BJ (cell line): ENCODE measurements around the gene FGFR2. TPM values are rescaled to one million over a fixed set of nuclear protein-coding genes. Genes with fewer than 3 reads are reported as not detected.

Experiments
- CTCF ChIA-PET: fragments of 350-600 bp; formaldehyde crosslinking; extraction: SDS; loops from one replicate; lab custom pipeline; 2021; ENCODE audit warnings: antibody characterized with exemption, inconsistent platforms; lab: Yijun Ruan, JAX
- POLR2A ChIA-PET: fragments of 300-600 bp; sonication (Branson Sonifier 250); formaldehyde crosslinking; extraction: SDS; loops from one replicate; lab custom pipeline; 2021; ENCODE audit warnings: antibody characterized with exemption; lab: Charles Lee
- DNase-seq: peaks from one replicate; pipeline ENCODE4 v3.0.0-alpha.2; 2011; ENCODE audit warnings: low read depth
- H3K27me3 ChIP-seq: 2 replicates; pipeline ENCODE4 v1.6.0; 2011; ENCODE audit warnings: low read length; ENCODE audit not compliant: control insufficient read depth, insufficient read depth
- H3K36me3 ChIP-seq: 2 replicates; pipeline ENCODE4 v1.5.1; 2011; ENCODE audit warnings: low read length; ENCODE audit not compliant: control insufficient read depth, insufficient read depth
- H3K4me3 ChIP-seq: 2 replicates; pipeline ENCODE4 v1.5.1; 2011; ENCODE audit warnings: low read depth, mild to moderate bottlenecking, control low read depth, low read length
- polyA plus RNA-seq: library from polyadenylated mRNA; depleted of rRNA; stranded (reverse); fragments of >200 nt; gene quantifications from 2 replicates; pipeline ENCODE4 v1.2.3, GENCODE V29; 2011
- TF ChIP-seq, protein P1 (sequence below): IDR thresholded peaks from 2 replicates; pipeline ENCODE4 v1.5.1; 2011; ENCODE audit warnings: low read depth, mild to moderate bottlenecking, control low read depth, inconsistent platforms, low read length, moderate library complexity; ENCODE audit not compliant: insufficient read depth

FGFR2 gene
- polyA plus RNA-seq, 1 experiment = 0.26 TPM

DNA sequence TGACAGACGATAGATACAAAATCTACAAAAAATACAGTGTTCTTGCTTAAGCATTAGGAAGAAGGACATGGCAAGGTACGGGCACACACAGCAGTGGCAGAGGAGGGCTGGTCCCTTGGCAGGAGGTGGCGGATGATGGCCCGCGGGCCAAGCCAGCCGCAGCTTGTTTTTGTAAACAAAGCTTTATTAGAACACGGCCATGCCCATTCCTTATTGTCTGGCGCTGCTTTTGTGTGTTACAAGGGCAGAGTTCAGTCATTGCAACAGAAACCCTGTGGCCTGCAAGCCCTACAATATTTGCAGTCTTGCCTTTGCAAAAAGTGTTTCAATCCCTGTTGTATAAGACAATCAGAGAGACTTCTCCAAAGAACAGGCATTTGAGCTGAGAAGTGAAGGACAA lies 30.7 kb downstream of the FGFR2 start:
- CTCF ChIA-PET = no interaction called here
- POLR2A ChIA-PET = no interaction called here
- no peak for DNase-seq
- H3K36me3 ChIP-seq = no peaks in the 10 kb centered on the region
- H3K27me3 ChIP-seq = no peaks in the 10 kb centered on the region
- TF ChIP-seq, protein P1, sequence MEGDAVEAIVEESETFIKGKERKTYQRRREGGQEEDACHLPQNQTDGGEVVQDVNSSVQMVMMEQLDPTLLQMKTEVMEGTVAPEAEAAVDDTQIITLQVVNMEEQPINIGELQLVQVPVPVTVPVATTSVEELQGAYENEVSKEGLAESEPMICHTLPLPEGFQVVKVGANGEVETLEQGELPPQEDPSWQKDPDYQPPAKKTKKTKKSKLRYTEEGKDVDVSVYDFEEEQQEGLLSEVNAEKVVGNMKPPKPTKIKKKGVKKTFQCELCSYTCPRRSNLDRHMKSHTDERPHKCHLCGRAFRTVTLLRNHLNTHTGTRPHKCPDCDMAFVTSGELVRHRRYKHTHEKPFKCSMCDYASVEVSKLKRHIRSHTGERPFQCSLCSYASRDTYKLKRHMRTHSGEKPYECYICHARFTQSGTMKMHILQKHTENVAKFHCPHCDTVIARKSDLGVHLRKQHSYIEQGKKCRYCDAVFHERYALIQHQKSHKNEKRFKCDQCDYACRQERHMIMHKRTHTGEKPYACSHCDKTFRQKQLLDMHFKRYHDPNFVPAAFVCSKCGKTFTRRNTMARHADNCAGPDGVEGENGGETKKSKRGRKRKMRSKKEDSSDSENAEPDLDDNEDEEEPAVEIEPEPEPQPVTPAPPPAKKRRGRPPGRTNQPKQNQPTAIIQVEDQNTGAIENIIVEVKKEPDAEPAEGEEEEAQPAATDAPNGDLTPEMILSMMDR = no peak
- no peak overlapping the region for H3K4me3 ChIP-seq

DNA sequence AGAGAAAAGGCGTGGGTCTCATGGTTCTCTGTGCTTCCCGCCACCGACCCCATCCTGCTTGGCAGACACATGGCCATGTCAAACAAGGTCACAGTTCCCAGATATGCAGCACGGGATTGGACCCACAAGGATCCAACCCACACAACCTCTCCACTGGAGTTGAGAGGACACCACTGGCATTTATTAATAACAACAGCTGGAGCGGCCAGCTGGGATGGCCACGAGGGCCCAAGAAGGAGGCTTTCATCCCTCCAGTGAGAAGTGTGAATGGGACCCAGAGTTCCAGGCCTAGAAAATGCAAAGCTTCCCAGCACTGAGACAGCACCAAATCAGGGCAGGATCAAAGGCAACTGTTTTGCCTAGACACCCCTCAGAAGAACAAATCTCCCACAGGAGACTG lies 31.5 kb downstream of the FGFR2 start:
- DNase-seq = no peak
- ChIA-PET CTCF (no interaction called here), POLR2A (no interaction called here)
- Histone ChIP-seq H3K27me3 (no peaks in the 10 kb centered on the region), H3K4me3 (no peak overlapping the region), H3K36me3 (no peaks in the 10 kb centered on the region)
- TF ChIP-seq, protein P1 = no peak

DNA sequence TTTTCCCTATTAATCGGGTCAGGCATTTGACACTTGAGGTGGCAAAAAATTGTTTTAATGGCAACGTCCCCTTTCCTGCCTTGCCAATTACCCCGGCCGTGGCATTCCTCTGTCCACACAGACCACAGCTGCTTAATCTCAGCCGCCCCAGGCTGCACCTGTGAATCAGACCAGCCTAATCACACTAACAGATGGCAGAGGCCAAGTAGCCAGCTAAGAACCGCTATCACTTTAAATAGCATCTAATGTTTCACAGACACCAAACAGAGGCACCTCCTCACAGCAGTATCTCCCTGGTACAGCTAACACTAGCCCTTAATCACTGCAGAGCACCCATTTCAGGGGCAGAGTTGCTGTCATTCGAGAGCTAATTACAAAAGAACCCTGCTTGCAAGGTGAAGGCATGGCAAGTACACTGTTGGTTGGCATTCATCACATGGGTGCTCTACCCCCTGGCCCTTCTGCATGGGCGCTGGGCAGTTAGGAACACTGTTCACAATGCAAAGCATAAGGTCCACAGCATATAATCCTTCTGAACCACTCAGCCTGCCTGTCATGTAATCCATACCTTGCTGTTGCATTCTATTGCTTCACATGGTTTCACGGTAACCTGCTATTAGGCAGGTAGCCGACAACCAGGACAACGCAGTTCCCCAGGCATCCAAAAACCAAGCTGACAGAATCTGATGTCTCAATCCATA lies 38.8 kb downstream of the FGFR2 start:
- ChIA-PET POLR2A (no interaction called here), CTCF (no interaction called here)
- DNase-seq = no peak
- Histone ChIP-seq H3K4me3 (no peak overlapping the region), H3K36me3 (no peaks in the 10 kb centered on the region), H3K27me3 (no peaks in the 10 kb centered on the region)
- TF ChIP-seq, protein P1 = no peak

DNA sequence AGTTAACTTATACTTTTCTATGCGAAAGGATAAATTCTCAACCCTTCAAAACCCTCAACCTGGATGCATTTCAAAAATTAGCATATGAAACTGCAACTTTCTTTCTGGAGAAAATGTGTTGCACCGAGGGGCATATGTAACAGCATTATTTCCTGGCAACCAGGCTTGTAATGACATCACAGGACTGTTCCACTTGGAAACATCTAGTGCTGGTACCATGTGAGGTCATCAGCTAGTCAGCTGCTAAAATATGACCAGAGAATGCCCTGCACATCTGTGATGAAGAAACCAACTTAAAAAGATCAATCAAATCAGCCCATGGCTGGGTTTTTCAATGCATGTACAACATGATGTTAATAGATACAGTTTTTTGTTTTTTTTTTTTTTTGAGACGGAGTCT lies 40.0 kb downstream of the FGFR2 start:
- no peak for DNase-seq
- Histone ChIP-seq H3K4me3 (no peak overlapping the region), H3K36me3 (no peaks in the 10 kb centered on the region), H3K27me3 (no peaks in the 10 kb centered on the region)
- CTCF ChIA-PET = no interaction called here
- TF ChIP-seq, protein P1 = no peak
- POLR2A ChIA-PET = no interaction called here

DNA sequence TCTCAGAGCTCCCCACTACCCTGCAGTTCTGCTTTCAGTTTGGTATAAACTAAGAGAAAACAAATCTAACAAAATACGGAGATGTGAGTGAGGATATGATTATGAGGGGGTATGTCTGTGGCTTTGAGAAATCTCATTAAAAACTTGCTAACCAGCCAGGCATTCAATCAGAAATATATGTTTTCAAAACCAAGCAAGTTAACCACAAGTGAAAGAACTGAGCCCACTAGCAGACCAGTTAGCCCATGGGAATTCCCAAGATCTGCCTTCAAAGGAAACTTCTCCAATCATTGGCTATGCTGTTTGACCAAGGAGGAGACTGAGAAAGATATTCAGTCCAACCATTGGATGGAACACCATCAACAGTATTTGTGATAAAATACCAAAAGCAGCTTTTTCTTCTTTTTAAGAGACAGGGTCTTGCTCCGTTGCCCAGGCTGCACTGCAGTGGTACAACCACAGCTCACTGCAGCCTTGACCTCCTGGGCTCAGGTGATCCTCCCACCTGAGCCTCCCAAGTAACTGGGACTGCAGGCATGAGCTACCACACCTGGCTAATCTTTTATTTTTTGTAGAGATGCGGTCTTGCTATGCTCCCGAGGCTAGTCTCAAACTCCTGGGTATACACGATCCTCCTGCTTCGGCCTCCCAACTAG lies 41.2 kb downstream of the FGFR2 start:
- Histone ChIP-seq H3K27me3 (no peaks in the 10 kb centered on the region), H3K4me3 (no peak overlapping the region), H3K36me3 (no peaks in the 10 kb centered on the region)
- POLR2A ChIA-PET = no interaction called here
- TF ChIP-seq, protein P1 = no peak
- no peak for DNase-seq
- CTCF ChIA-PET = no interaction called here
